Liver (tissue), 9 donors: ENCODE measurements around the gene ASPG. TPM values are rescaled to one million over a fixed set of nuclear protein-coding genes. Genes with fewer than 3 reads are reported as not detected.

ENCODE experiments used
- DNase-seq: peaks from one replicate; pipeline ENCODE4 v3.0.0-alpha.2; 2017; ENCODE audit warnings: low spot score
- H3K27ac ChIP-seq, 2 donors: one replicate each; pipeline ENCODE4 v1.7.0; 2013; ENCODE audit warnings: inconsistent platforms in 2 of 2, low read length in 2 of 2, control low read depth in 1 of 2, low read depth in 1 of 2, mild to moderate bottlenecking in 1 of 2
- H3K27me3 ChIP-seq, 4 donors: one replicate each; pipeline versions ENCODE4 v1.6.1 to v1.7.0; 2013; ENCODE audit warnings: low read length in 3 of 4, inconsistent platforms in 1 of 4, mild to moderate bottlenecking in 1 of 4, moderate library complexity in 1 of 4; ENCODE audit not compliant: control insufficient read depth in 4 of 4, insufficient read depth in 4 of 4
- H3K36me3 ChIP-seq, 4 donors: one replicate each; pipeline versions ENCODE4 v1.6.1 to v1.7.0; 2013; ENCODE audit warnings: low read length in 3 of 4, mild to moderate bottlenecking in 3 of 4, low read depth in 1 of 4, moderate library complexity in 1 of 4; ENCODE audit not compliant: control insufficient read depth in 4 of 4, insufficient read depth in 3 of 4
- H3K4me1 ChIP-seq, 4 donors: one replicate each; pipeline versions ENCODE4 v1.6.1 to v1.7.0; 2013; ENCODE audit warnings: low read length in 3 of 4, mild to moderate bottlenecking in 3 of 4, moderate library complexity in 1 of 4; ENCODE audit not compliant: control insufficient read depth in 4 of 4, insufficient read depth in 4 of 4
- H3K4me3 ChIP-seq, 3 donors: one replicate each; pipeline versions ENCODE4 v1.6.1 to v1.7.0; 2013; ENCODE audit warnings: low read length in 3 of 3, control low read depth in 1 of 3, low read depth in 1 of 3, mild to moderate bottlenecking in 1 of 3
- H3K9ac ChIP-seq, 2 donors: one replicate each; pipeline ENCODE4 v1.7.0; 2013; ENCODE audit warnings: low read length in 2 of 2, mild to moderate bottlenecking in 2 of 2, moderate library complexity in 2 of 2, control low read depth in 1 of 2, low read depth in 1 of 2
- H3K9me3 ChIP-seq, 4 donors: one replicate each; pipeline versions ENCODE4 v1.6.1 to v1.7.0; 2013; ENCODE audit warnings: low read length in 3 of 4; ENCODE audit not compliant: control insufficient read depth in 4 of 4
- ATF3 ChIP-seq: IDR thresholded peaks from 2 replicates; pipeline ENCODE4 v1.6.1; 2016; ENCODE audit warnings: antibody characterized with exemption
- EGR1 ChIP-seq, 2 donors: IDR thresholded peaks; 2 replicates each; pipeline ENCODE4 v1.6.1; 2016 to 2018; ENCODE audit warnings: antibody characterized with exemption in 2 of 2, low read depth in 2 of 2
- FOXA1 ChIP-seq: IDR thresholded peaks from 2 replicates; pipeline ENCODE4 v1.6.1; 2016; ENCODE audit warnings: antibody characterized with exemption
- GABPA ChIP-seq, 2 donors: IDR thresholded peaks in 1 of 2; conservative IDR thresholded peaks in 1 of 2; 2 replicates each; pipeline ENCODE4 v1.6.1; 2016; ENCODE audit warnings: antibody characterized with exemption in 2 of 2, mild to moderate bottlenecking in 1 of 2, moderate library complexity in 1 of 2
- HNF4A ChIP-seq, 2 donors: conservative IDR thresholded peaks; 2 replicates each; pipeline ENCODE4 v1.6.1; 2016; ENCODE audit warnings: antibody characterized with exemption in 2 of 2, mild to moderate bottlenecking in 2 of 2
- JUND ChIP-seq, 2 donors: IDR thresholded peaks; 2 replicates each; pipeline ENCODE4 v1.6.1; 2016; ENCODE audit warnings: antibody characterized with exemption in 2 of 2
- NR2F2 ChIP-seq: IDR thresholded peaks from 2 replicates; pipeline ENCODE4 v1.6.1; 2016; ENCODE audit warnings: antibody characterized with exemption
- RAD21 ChIP-seq, 2 donors: IDR thresholded peaks; 2 replicates each; pipeline ENCODE4 v1.6.1; 2016; ENCODE audit warnings: antibody characterized with exemption in 2 of 2, mild to moderate bottlenecking in 2 of 2
- REST ChIP-seq: IDR thresholded peaks from 2 replicates; pipeline ENCODE4 v1.6.1; 2016; ENCODE audit warnings: antibody characterized with exemption, mild to moderate bottlenecking
- TAF1 ChIP-seq: conservative IDR thresholded peaks from 2 replicates; pipeline ENCODE4 v1.6.1; 2016; ENCODE audit warnings: antibody characterized with exemption, mild to moderate bottlenecking
- YY1 ChIP-seq: IDR thresholded peaks from 2 replicates; pipeline ENCODE4 v1.6.1; 2016; ENCODE audit warnings: antibody characterized with exemption, mild to moderate bottlenecking
- ZBTB33 ChIP-seq: IDR thresholded peaks from 2 replicates; pipeline ENCODE4 v1.6.1; 2016; ENCODE audit warnings: antibody characterized with exemption
- WGBS: extraction: QIAGEN DNeasy Blood & Tissue Kit; methylation state at CpG from one replicate; pipeline ENCODE4 v1.1.7; 2013; 5-methylcytosine and 5-hydroxymethylcytosine counted together
- polyA plus RNA-seq, 2 donors: library from polyadenylated mRNA; stranded (reverse) in 1 of 2; unstranded in 1 of 2; fragments of 200-250 nt in 1 of 2; fragments of >200 nt in 1 of 2; fragmentation: Nextera tagmentation in 1 of 2; extraction: Ambion mirVana in 1 of 2; gene quantifications; one replicate each; pipeline versions ENCODE4 v1.2.1 to v1.2.3, GENCODE V29; 2013 to 2015
- total RNA-seq, 2 donors: library from RNA; depleted of rRNA; stranded (reverse); fragments of >200 nt; gene quantifications; one replicate each; pipeline ENCODE4 v1.2.3, GENCODE V29; 2014
- donor health status: healthy.
- donor health status: healthy.
- donor health status: healthy.
- donor health status: healthy.
- donor health status: healthy.

Gene ASPG
- total and polyA plus RNA-seq, 4 donors, result 42.4 to 158 (median 110) TPM

GRCh38 chr14:104116756-104117340 lies 31.3 kb downstream of the ASPG start:
- no peaks in the 10 kb centered on the region for H3K27me3 ChIP-seq
- H3K27ac ChIP-seq, result peak overlapping the region in 1 of 2 donors; percentile 31
- TF ChIP-seq EGR1 (IDR thresholded peaks at IDR 0.05; ENCODE audit: low read depth in 2 of 2) (no peak), FOXA1 (no peak)
- peak overlapping the region; percentile 42 to 76 (median 62) for H3K4me3 ChIP-seq
- 1% methylated on average over 83 of the region's 83 CpGs for WGBS
- no peaks in the 10 kb centered on the region for H3K9me3 ChIP-seq
- DNase-seq, result no peak
- H3K36me3 ChIP-seq, result peaks cover 0 to 5% (median 0%) of the 10 kb centered on the region in 4 donors
- H3K9ac ChIP-seq, result no peak overlapping the region
- H3K4me1 ChIP-seq, result peaks cover 5 to 16% (median 9%) of the 10 kb centered on the region in 4 donors

GRCh38 chr14:104117341-104118005 lies 32.0 kb downstream of the ASPG start:
- peaks cover 0 to 2% (median 0%) of the 10 kb centered on the region in 4 donors for H3K36me3 ChIP-seq
- H3K27ac ChIP-seq, result no peak overlapping the region
- no peak overlapping the region for H3K9ac ChIP-seq
- H3K27me3 ChIP-seq, result no peaks in the 10 kb centered on the region
- TF ChIP-seq YY1 (no peak), NR2F2 (no peak), ATF3 (no peak), REST (no peak), GABPA (IDR thresholded peaks at IDR 0.05 in 1 of 2, conservative IDR thresholded peaks at IDR 0.05 in 1 of 2) (no peak), ZBTB33 (no peak), JUND (IDR thresholded peaks at IDR 0.05) (no peak), TAF1 (no peak), RAD21 (IDR thresholded peaks at IDR 0.05) (no peak), HNF4A (conservative IDR thresholded peaks at IDR 0.05) (no peak), FOXA1 (no peak)
- H3K4me3 ChIP-seq, result peak overlapping the region in 1 of 3 donors; percentile 62
- WGBS, result 18% methylated on average over 71 of the region's 71 CpGs
- no peaks in the 10 kb centered on the region for H3K9me3 ChIP-seq
- DNase-seq, result no peak
- peaks cover 5 to 16% (median 9%) of the 10 kb centered on the region in 4 donors for H3K4me1 ChIP-seq
